HG03159 (cell line): ENCODE measurements around the gene PFKL.

Experiments
- ATAC-seq: cut with Tn5 transposase; IDR thresholded peaks from one replicate; pipeline ENCODE4 v1.9.1; 2021; ENCODE audit warnings: mild to moderate bottlenecking, moderate library complexity; ENCODE audit not compliant: unreplicated experiment

PFKL gene

DNA sequence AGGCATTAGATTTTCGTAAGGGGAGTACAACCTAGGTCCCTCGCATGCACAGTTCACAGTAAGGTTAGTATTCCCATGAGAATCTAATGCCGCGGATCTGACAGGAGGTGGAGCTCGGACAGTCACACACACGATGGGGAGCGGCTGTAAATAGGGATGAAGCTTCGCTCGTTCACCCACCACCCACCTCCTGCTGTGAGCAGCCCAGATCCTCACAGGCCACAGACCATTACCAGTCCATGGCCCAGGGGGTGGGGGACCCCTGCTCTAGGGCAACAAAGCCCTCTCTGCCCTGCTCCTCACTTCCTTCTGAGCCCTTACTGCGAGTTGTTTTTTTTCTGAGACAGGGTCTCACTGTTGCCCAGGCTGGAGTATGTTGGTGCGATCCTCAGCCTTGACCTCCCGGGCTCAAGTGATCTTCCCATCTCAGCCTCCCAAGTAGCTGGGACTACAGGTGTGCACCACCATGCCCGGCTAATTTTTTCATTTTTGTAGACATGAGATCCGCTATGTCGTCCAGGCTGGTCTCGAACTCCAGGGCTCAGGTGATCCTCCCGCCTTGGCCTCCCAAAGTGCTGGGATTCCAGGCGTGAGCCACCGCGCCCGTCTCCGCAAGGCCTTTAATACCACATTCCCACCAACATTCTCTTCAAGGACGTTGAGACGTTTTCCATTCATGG lies 74.9 kb downstream of the PFKL start:
- no peak for ATAC-seq

DNA sequence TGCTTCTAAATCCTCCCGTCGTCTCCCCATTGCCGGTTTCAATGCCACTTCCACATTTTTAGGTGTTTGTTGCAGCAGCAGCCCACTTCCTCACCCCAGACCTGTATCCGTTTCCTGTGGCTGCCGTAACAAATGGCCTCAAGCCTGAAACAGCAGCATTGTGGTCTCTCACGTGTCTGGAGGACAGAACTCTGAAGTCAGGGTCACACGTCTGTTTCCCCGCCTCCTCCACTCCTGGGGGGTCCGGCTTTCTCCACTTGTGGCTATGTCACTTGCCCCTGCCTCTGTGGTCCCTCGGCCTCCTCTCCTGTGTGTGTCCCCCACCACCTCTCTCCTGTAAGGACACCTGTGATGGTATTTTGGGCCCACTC lies 75.4 kb downstream of the PFKL start:
- ATAC-seq = no peak

DNA sequence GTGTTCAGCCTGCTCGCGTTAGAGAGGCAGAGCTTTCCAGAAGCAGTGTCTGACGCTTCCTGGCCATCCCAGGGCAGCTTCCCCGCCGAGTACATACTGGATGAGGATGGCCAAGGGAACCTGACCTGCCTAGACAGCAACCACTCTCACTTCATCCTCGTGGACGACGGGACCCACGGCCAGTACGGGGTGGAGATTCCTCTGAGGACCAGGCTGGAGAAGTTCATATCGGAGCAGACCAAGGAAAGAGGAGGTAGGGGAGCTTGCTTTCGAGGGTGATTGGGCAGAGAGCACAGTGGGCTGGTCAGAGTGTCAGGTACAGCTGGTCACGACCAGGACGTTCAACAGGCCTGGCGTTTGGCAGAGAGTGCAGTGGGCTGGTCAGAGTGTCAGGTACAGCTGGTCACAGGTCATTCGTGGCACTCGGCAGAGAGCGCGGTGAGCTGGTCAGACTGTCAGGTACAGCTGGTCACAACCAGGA lies 75.9 kb downstream of the PFKL start:
- no peak for ATAC-seq

DNA sequence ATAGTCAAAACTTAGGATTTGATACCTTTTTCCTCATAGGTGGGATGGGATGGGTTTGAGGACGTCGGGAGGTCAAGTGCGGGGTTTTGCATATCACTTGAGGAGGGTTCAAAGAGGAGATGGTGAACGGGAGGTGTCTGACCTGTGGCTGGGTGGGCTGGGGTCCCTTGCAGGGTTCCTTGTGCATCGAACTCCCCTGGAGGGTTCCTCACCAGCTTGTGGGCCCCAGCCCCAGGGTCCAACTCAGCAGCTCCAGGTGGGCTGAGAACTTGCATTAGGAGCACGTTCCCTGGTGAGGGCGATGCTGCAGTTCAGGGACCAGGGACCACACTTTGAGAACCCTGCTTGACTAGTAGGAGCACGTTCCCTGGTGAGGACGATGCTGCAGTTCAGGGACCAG lies 76.8 kb downstream of the PFKL start:
- no peak for ATAC-seq
